Measurements from ENCODE around the gene NDUFB10.

The NDUFB10 gene

DNA sequence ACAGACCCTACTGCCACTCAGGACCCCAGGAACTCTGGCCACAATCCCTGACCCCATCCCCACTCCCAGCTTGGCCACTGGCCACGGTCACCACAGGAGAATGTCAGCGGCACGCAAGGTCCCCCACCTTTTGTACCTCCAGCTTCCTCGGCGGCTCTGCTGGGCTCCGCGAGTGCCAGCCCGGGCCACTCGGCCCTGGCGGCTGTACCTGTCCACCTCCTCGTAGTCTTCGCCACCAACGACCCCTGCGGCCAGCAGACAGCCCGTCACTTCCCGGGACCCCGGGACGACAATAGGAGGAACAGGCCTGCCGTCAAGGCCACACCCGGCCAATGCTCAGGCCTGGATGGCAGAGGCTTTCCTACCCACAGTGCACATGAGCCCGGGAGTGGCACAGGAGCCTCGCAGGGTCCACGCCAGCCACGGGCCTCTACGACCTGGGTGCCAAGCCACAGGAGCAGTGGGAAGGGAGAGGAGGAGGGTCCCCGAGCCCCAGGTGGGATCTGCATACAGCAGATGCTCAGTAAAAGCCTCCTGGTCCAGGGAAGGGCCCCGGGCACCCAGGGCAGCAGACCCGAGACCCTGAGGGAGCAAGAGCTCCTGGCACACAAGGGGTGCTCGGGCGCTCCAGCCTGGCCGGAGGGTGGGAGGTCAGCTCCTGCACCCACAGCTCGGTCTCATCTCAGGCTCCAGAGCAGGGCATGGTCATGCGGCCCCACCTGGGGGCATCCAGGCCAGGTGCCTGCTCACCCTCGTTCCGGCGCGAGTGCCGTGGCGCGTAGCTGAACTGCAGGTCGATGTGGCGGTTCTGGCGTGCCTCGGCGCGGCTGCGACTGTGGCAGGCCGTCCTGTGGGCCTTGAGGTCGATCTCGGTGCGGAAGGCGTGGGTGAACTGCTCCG, 42.4 kb downstream of the NDUFB10 start:
- Histone ChIP-seq H2BK12ac (ENCODE audit: low read length) (no peak overlapping the region), H3K27ac (replicated peaks; ENCODE audit: low read length) (no peak overlapping the region), H3K36me3 (replicated peaks in 1 of 2; ENCODE audit: control insufficient read depth in 2 of 2, insufficient read depth in 2 of 2, low read length in 2 of 2) (peaks cover 41 to 72% of the 10 kb centered on the region in 2 donors), H3K4me2 (ENCODE audit: insufficient read depth, low read length, poor library complexity, severe bottlenecking) (no peak overlapping the region), H2BK5ac (ENCODE audit: low read length) (no peak overlapping the region), H4K8ac (ENCODE audit: low read depth, low read length) (peak overlapping the region; percentile 92), H2BK15ac (ENCODE audit: low read length) (no peak overlapping the region), H3K9me3 (replicated peaks in 1 of 2; ENCODE audit: control insufficient read depth in 2 of 2, insufficient read depth in 1 of 2, low read depth in 1 of 2, low read length in 2 of 2) (no peaks in the 10 kb centered on the region), H3K9ac (ENCODE audit: low read depth, low read length, poor library complexity) (peak overlapping the region; percentile 24), H2AK5ac (ENCODE audit: low read depth, low read length) (no peak overlapping the region), H4K91ac (ENCODE audit: low read depth, low read length, poor library complexity) (no peak overlapping the region), H2BK120ac (ENCODE audit: low read depth, low read length) (no peak overlapping the region), H3K14ac (ENCODE audit: low read length) (no peak overlapping the region), H3K4ac (ENCODE audit: low read length) (no peak overlapping the region), H3K4me3 (ENCODE audit: low read length in 2 of 2) (peak overlapping the region in 1 of 2 donors; percentile 59), H3K23ac (ENCODE audit: low read depth, low read length, poor library complexity) (peak overlapping the region; percentile 43), H3K4me1 (ENCODE audit: control insufficient read depth in 2 of 2, insufficient read depth in 1 of 2, low read depth in 1 of 2, low read length in 2 of 2) (peaks cover 11 to 13% of the 10 kb centered on the region in 2 donors), H3K79me1 (ENCODE audit: low read depth, low read length) (peaks cover 34% of the 10 kb centered on the region), H3K27me3 (ENCODE audit: control insufficient read depth in 3 of 3, insufficient read depth in 3 of 3, low read depth in 1 of 3, low read length in 3 of 3) (no peaks in the 10 kb centered on the region), H2AFZ (ENCODE audit: low read length) (no peak overlapping the region), H3K18ac (ENCODE audit: low read length) (no peak overlapping the region)
- no CpG with 5 or more reads among the region's 53 CpGs for WGBS, 2 donors (ENCODE audit: extremely low coverage in 2 of 2, insufficient read length in 2 of 2, insufficient replicate concordance in 1 of 2)
- no peak for DNase-seq (ENCODE audit: low spot score)

GRCh38 chr16:2002406-2003230, 43.3 kb downstream of the NDUFB10 start:
- Histone ChIP-seq H4K8ac (ENCODE audit: low read depth, low read length) (peak overlapping the region; percentile 92), H2BK15ac (ENCODE audit: low read length) (no peak overlapping the region), H2BK12ac (ENCODE audit: low read length) (no peak overlapping the region), H3K14ac (ENCODE audit: low read length) (no peak overlapping the region), H3K18ac (ENCODE audit: low read length) (peak overlapping the region; percentile 38), H4K91ac (ENCODE audit: low read depth, low read length, poor library complexity) (no peak overlapping the region), H3K9ac (ENCODE audit: low read depth, low read length, poor library complexity) (no peak overlapping the region), H2AFZ (ENCODE audit: low read length) (no peak overlapping the region), H3K4me1 (ENCODE audit: control insufficient read depth in 2 of 2, insufficient read depth in 1 of 2, low read depth in 1 of 2, low read length in 2 of 2) (peaks cover 12 to 16% of the 10 kb centered on the region in 2 donors), H3K9me3 (replicated peaks in 1 of 2; ENCODE audit: control insufficient read depth in 2 of 2, insufficient read depth in 1 of 2, low read depth in 1 of 2, low read length in 2 of 2) (no peaks in the 10 kb centered on the region), H3K4ac (ENCODE audit: low read length) (no peak overlapping the region), H3K23ac (ENCODE audit: low read depth, low read length, poor library complexity) (peak overlapping the region; percentile 55), H3K4me3 (ENCODE audit: low read length in 2 of 2) (peak overlapping the region in 1 of 2 donors; percentile 59), H3K36me3 (replicated peaks in 1 of 2; ENCODE audit: control insufficient read depth in 2 of 2, insufficient read depth in 2 of 2, low read length in 2 of 2) (peaks cover 39 to 69% of the 10 kb centered on the region in 2 donors), H3K27me3 (ENCODE audit: control insufficient read depth in 3 of 3, insufficient read depth in 3 of 3, low read depth in 1 of 3, low read length in 3 of 3) (no peaks in the 10 kb centered on the region), H2BK120ac (ENCODE audit: low read depth, low read length) (no peak overlapping the region), H2AK5ac (ENCODE audit: low read depth, low read length) (peak overlapping the region; percentile 35), H2BK5ac (ENCODE audit: low read length) (no peak overlapping the region), H3K4me2 (ENCODE audit: insufficient read depth, low read length, poor library complexity, severe bottlenecking) (no peak overlapping the region), H3K79me1 (ENCODE audit: low read depth, low read length) (peaks cover 43% of the 10 kb centered on the region), H3K27ac (replicated peaks; ENCODE audit: low read length) (no peak overlapping the region)
- DNase-seq (ENCODE audit: low spot score), result no peak
- WGBS, 2 donors (ENCODE audit: extremely low coverage in 2 of 2, insufficient read length in 2 of 2, insufficient replicate concordance in 1 of 2), result no CpG with 5 or more reads among the region's 47 CpGs

DNA sequence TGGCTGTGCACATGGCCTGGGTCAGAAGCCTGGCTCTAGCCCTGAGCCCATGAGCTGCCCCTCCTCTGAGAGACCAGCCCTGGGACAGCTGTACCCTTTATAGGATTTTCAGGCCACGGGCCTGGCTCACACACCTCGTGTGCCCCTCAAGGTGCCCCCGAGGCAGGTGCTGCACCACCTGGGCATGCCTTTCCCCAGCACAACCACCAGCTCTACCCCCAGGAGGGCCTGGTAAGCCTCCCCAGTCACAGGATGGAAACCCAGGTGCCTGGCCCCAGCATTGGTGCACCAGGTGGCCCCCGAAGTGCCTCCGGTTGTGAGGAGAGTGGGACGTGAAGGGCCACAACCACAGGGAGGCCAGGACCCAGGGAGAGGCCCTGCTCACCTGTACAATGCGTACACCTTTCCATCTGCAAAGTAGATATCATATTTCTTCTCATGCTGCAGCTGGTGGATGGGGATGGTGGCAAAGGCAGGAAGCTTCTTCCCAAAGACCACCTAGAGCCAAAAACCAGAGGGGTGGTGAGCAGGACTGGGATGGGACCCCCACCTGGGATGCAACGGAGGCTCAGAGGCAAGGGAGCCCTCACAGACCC, 44.0 kb downstream of the NDUFB10 start:
- Histone ChIP-seq H3K4me1 (ENCODE audit: control insufficient read depth in 2 of 2, insufficient read depth in 1 of 2, low read depth in 1 of 2, low read length in 2 of 2) (peaks cover 17 to 21% of the 10 kb centered on the region in 2 donors), H3K4me2 (ENCODE audit: insufficient read depth, low read length, poor library complexity, severe bottlenecking) (no peak overlapping the region), H3K9me3 (replicated peaks in 1 of 2; ENCODE audit: control insufficient read depth in 2 of 2, insufficient read depth in 1 of 2, low read depth in 1 of 2, low read length in 2 of 2) (no peaks in the 10 kb centered on the region), H3K4me3 (ENCODE audit: low read length in 2 of 2) (peak overlapping the region in 1 of 2 donors; percentile 8), H2AK5ac (ENCODE audit: low read depth, low read length) (peak overlapping the region; percentile 0), H3K27me3 (ENCODE audit: control insufficient read depth in 3 of 3, insufficient read depth in 3 of 3, low read depth in 1 of 3, low read length in 3 of 3) (no peaks in the 10 kb centered on the region), H2BK12ac (ENCODE audit: low read length) (no peak overlapping the region), H4K91ac (ENCODE audit: low read depth, low read length, poor library complexity) (no peak overlapping the region), H3K4ac (ENCODE audit: low read length) (no peak overlapping the region), H3K14ac (ENCODE audit: low read length) (no peak overlapping the region), H3K23ac (ENCODE audit: low read depth, low read length, poor library complexity) (peak overlapping the region; percentile 70), H4K8ac (ENCODE audit: low read depth, low read length) (no peak overlapping the region), H3K18ac (ENCODE audit: low read length) (peak overlapping the region; percentile 57), H2BK5ac (ENCODE audit: low read length) (no peak overlapping the region), H3K79me1 (ENCODE audit: low read depth, low read length) (peaks cover 46% of the 10 kb centered on the region), H3K36me3 (replicated peaks in 1 of 2; ENCODE audit: control insufficient read depth in 2 of 2, insufficient read depth in 2 of 2, low read length in 2 of 2) (peaks cover 39 to 69% of the 10 kb centered on the region in 2 donors), H2BK120ac (ENCODE audit: low read depth, low read length) (no peak overlapping the region), H2AFZ (ENCODE audit: low read length) (no peak overlapping the region), H3K27ac (replicated peaks; ENCODE audit: low read length) (peak overlapping the region; percentile 29), H2BK15ac (ENCODE audit: low read length) (no peak overlapping the region), H3K9ac (ENCODE audit: low read depth, low read length, poor library complexity) (no peak overlapping the region)
- no CpG with 5 or more reads among the region's 8 CpGs for WGBS, 2 donors (ENCODE audit: extremely low coverage in 2 of 2, insufficient read length in 2 of 2, insufficient replicate concordance in 1 of 2)
- no peak for DNase-seq (ENCODE audit: low spot score)
